GM21360 (cell line): ENCODE data around the gene ADM.

ENCODE experiments used
- ATAC-seq: cut with Tn5 transposase; IDR thresholded peaks from one replicate; pipeline ENCODE4 v1.9.1; 2021; ENCODE audit warnings: mild to moderate bottlenecking, moderate library complexity; ENCODE audit not compliant: unreplicated experiment

Gene ADM

GRCh38 chr11:10308201-10308954 is 3.5 kb downstream of the ADM start:
- no peak for ATAC-seq

- no peak for ATAC-seq
Observed at GRCh38 chr11:10309163-10310093, 4.6 kb downstream of the ADM start.

DNA sequence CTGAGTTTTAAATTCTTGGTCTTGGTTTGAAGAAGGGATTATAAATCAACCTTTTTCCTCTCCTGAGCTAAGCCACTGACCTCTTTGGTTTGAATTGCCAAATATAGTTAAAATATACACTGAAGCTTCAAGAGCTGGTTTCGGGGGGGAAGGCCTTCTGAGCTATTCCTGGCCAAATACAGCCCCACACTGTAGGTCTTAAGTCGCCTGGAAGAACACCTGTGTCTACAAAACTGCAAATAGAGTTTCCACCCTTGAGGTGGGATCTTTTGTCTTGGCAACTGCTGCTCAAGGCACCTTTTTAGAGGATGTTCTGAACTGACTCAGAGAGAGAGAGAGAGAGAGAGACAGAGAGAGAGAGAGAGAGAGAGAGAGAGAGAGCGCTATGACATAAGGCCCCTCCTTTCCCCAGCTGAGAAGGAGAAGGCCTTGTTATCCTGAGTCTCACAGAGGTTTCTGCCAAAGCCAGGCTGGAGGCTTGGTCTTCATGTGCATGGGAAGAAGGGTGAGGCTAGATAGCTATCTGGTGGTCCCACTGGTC is 5.5 kb downstream of the ADM start:
- no peak for ATAC-seq

- ATAC-seq: no peak
Observed at GRCh38 chr11:10311802-10312201, 6.9 kb downstream of the ADM start.

GRCh38 chr11:10314199-10315072 is 9.6 kb downstream of the ADM start:
- ATAC-seq: peak; percentile 69

DNA sequence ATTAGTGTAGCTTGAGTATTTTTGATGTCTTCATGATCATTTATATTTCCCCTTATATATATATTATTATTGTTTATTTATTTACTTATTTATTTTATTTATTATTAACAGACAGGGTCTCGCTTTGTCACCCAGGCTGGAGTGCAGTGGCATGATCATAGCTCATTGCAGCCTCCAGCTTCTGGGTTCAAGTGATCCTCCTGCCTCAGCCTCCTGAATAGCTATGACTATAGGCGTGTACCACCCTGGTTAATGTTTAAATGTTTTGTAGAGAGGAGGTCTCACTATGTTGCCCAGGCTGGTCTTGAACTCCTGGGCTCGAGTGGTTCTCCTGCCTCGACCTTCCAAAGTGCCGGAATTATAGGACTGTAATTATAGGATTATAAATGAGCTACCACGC is 10.2 kb downstream of the ADM start:
- no peak for ATAC-seq

DNA sequence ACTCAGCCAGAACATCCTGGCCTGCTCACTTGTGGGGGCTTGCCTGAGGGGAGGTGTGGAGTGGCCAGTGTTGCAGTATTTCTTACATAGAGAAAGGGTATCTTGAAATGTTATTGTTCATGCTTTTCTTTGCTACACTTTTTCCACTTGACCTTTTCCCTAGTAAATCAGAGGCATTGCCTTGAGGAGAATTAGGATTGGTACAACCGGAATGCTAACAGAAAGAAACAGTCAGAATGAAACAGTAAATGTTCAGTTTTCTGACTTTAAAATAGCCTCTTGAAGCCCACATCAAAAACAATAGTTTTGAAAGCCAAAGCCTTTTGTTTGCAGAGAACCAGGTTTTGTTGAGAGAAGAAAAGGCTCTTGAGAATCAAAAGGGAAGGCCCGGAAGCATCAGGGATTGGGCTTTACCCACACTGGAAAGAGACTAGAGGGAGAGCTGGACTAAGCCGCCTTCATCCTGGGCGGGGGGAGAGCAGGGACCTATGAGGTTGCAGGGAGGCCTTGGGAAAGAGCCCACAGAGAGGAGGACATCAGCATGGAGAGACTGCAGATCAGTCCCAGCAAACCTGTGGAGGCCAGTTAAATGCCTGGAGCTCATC is 12.4 kb downstream of the ADM start:
- peak; percentile 33 for ATAC-seq

DNA sequence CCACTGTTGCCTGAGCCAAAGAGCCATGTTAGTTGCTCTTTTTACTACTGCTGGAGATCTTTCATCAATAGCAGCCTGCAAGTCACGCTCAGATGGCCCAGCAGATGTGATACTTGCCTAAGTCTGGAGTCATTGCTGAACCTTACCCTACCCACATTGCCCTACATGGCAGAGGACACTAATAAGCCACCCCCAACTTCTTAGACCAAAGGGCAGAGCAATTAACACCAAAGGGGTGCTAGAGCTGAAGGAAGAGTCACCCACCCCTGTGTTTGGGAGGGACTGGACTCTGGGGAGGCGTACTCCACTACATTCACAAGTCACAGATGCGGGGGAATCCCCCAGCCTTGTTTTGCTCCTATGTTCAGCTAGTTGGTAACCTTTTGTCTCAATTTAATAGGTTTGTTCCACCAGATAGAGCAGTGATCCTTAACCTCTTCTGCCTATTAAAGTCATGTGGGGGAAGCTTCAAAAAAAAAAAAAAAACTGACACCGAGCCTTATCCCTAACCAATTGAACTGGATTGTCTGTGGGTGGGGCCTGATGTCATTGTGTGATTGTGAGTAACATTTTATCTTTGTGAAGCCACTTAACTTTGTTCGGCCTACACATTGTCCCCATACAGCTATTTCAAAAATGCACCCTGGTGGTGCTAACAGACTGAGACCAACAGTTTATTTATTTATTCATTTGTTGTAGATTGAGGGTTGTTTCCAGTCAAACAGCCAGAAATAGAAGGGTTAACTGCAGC is 13.1 kb downstream of the ADM start:
- peak; percentile 46 for ATAC-seq

DNA sequence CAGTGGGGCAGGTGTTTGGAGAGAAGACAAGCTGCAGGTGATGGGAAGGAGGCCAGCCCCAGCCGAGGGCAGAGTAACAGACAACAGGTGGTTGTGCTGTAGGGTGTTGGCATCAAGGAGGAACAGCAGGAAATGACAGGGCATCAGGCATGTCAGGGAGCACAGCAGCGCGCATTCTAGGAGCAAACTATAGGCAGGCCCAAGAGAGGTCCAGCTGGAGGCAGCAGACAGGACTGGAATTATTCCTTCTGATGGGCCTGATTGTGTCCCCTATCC is 13.6 kb downstream of the ADM start:
- ATAC-seq: no peak

- ATAC-seq: no peak
Observed at GRCh38 chr11:10319702-10320558, 15.1 kb downstream of the ADM start.

- ATAC-seq: no peak
Observed at GRCh38 chr11:10320736-10321465, 16.0 kb downstream of the ADM start.

DNA sequence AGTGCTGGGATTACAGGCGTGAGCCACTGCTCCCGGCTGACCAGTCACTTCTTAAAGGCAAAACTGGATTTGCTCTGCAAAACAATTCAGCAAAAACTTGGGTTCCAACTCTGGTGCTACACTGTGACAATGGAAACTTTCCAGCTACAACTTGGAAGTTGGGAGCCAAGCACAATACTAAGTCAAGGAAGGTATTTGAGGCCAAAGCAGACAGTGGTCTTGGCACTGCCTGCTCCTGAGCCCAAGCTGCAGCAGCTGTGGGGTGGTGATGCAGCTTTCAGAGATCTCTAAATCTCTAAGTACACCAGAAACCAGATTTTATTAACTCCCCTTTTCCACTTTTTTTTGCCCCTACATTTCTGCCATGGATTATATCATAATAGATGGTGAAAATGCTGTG is 17.5 kb downstream of the ADM start:
- ATAC-seq: no peak

- ATAC-seq: peak; percentile 43
Observed at GRCh38 chr11:10322830-10323792, 18.2 kb downstream of the ADM start.

GRCh38 chr11:10323793-10324170 is 18.9 kb downstream of the ADM start:
- no peak for ATAC-seq

- ATAC-seq: no peak
Observed at GRCh38 chr11:10324474-10324873, 19.6 kb downstream of the ADM start.

DNA sequence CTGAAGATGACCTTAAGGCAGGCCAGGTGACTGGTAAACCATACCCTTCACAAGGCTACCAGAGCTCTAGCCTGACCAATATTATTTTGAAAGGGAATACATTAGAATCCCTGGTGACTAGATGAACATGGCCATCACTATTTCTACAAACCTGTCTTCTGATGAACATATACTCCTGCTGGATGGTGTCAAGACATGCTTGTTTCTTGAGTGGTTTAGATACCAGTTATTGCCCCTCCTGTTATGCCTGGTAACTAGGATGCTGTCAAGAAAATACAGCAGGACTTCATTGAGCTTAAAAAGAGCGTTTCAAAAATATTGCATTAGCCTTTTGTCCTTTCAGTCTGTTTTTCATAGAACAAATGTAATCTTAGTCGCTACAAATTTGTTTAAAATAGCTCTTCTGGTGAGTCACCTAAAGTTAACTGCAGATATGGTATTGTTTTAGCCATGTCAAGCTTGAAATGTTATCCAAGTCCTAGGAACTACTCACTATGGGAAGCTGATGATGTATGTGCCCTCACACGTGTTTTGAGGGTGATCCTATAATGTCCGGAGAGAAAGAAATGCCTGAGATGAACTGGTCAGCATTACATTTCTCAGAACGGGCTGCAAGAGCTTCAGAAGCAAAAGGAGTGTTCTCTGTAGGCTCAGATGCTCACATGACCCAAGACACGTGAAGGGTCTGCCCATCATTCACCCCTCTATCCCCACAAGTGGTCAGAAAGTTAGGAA is 20.6 kb downstream of the ADM start:
- ATAC-seq: no peak
